ENCODE results near the gene KRT14.
"Not testable (repeated sequence)": the region's sequence is repeated elsewhere in the genome, so short reads cannot be mapped to it uniquely, and the experiment has no call there.

- TF ChIP-seq, protein P1, sequence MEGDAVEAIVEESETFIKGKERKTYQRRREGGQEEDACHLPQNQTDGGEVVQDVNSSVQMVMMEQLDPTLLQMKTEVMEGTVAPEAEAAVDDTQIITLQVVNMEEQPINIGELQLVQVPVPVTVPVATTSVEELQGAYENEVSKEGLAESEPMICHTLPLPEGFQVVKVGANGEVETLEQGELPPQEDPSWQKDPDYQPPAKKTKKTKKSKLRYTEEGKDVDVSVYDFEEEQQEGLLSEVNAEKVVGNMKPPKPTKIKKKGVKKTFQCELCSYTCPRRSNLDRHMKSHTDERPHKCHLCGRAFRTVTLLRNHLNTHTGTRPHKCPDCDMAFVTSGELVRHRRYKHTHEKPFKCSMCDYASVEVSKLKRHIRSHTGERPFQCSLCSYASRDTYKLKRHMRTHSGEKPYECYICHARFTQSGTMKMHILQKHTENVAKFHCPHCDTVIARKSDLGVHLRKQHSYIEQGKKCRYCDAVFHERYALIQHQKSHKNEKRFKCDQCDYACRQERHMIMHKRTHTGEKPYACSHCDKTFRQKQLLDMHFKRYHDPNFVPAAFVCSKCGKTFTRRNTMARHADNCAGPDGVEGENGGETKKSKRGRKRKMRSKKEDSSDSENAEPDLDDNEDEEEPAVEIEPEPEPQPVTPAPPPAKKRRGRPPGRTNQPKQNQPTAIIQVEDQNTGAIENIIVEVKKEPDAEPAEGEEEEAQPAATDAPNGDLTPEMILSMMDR (IDR thresholded peaks at IDR 0.05), result not testable (repeated sequence)
- not testable (repeated sequence) for TF ChIP-seq POLR2A, EP300 (IDR thresholded peaks at IDR 0.05)
Observed at GRCh38 chr17:41628621-41629255, 42.0 kb upstream of the KRT14 start.

All from ovary (tissue), 3 donors.